ENCODE data around the gene F2RL3.

GRCh38 chr19:16888629-16889365 lies at the start of gene F2RL3:
- peak; percentile 30 to 64 (median 37) for TF ChIP-seq POLR2AphosphoS5 (IDR thresholded peaks at IDR 0.05)
- TF ChIP-seq CTCF (IDR thresholded peaks at IDR 0.05) = no peak

All from stomach (tissue), 4 donors.